Measurements from ENCODE around the gene MITF. TPM values are rescaled to one million over a fixed set of nuclear protein-coding genes. Genes with fewer than 3 reads are reported as not detected.

The MITF gene
- total RNA-seq, 4 donors from 2014 or later = 13.7 to 39.0 (median 27.4) TPM

DNA sequence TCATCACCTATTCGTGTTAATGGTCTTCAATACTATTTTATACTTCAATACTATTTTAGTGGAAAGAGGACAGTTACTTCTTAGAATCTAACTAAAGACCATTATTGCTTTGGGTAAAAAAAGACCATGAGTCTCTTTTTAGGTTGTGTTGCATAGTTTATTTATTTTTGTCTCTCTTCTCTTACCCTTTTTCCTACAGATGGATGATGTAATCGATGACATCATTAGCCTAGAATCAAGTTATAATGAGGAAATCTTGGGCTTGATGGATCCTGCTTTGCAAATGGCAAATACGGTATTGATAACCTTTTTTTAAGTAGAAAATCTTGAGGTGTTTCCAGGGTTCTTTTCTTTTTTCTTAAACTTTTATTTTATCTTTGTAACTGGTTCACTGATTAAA is 201.8 kb downstream of the MITF start:
- TF ChIP-seq, protein P1, sequence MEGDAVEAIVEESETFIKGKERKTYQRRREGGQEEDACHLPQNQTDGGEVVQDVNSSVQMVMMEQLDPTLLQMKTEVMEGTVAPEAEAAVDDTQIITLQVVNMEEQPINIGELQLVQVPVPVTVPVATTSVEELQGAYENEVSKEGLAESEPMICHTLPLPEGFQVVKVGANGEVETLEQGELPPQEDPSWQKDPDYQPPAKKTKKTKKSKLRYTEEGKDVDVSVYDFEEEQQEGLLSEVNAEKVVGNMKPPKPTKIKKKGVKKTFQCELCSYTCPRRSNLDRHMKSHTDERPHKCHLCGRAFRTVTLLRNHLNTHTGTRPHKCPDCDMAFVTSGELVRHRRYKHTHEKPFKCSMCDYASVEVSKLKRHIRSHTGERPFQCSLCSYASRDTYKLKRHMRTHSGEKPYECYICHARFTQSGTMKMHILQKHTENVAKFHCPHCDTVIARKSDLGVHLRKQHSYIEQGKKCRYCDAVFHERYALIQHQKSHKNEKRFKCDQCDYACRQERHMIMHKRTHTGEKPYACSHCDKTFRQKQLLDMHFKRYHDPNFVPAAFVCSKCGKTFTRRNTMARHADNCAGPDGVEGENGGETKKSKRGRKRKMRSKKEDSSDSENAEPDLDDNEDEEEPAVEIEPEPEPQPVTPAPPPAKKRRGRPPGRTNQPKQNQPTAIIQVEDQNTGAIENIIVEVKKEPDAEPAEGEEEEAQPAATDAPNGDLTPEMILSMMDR (IDR thresholded peaks at IDR 0.05) = no peak
- ATAC-seq (ENCODE audit: low FRiP score) (no peak), DNase-seq (ENCODE audit: low spot score) (no peak)

DNA sequence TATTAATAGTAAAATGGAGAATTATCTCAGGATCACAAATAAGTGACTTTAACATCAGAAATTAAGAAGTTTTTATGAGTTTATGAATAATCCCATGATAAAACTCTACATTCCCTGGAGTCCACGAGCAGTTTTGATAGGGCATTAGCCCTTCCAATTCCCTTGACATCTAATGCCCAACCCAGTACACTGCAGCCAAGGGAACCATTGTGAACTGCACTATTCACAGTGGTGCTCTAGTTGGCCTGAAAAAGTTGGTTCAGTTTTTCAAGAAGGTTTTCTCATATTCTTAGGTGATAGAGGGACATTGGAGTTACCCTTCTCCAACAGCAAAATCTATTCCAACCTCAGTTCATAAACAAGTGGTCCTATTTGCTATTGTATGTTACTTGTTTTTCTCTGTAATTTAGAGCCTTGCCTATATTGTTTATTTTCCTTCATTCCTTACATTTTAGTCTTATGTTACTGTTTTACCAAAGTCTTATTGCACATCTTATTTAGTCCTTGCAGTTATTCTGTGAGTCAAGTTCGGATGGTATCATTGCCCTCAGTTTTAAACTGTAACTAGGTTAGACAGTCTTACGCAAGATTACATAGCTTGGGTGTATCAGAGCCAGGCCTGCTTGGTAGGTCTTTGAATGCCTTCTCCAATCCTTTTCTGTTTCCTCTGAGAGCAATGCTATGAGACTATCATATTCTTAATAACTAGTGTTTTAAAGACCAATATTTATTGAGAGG is 202.3 kb downstream of the MITF start:
- TF ChIP-seq, protein P1 (IDR thresholded peaks at IDR 0.05) = no peak
- DNase-seq (ENCODE audit: low spot score) (no peak), ATAC-seq (ENCODE audit: low FRiP score) (no peak)

DNA sequence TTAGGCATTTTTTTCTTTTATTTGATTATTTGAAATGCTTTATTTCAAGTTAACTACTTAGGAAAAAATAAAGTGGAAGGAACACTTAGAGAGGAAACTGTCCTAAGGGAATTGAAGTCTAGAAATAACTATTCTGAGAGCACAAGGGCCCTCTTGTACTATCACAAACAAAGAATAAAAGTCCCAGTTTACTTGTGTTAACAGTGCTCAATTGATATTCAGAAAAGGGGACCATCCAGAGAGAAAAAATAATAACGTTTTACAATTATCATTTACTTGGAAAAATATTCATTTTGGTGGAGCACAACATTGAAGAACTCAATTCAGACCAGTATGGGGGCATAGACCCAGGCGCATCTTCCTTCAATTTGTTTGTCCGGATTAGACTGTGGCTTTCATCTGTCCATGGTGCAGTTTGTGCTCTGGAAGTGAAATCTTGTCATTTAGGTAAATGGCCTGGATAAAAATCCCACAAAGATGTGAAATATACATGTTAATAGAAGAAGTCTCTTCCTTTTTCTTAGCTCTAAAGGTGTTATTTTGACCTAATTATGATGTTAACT is 205.7 kb downstream of the MITF start:
- TF ChIP-seq, protein P1 (IDR thresholded peaks at IDR 0.05) = no peak
- DNase-seq (ENCODE audit: low spot score) (no peak), ATAC-seq (ENCODE audit: low FRiP score) (no peak)

DNA sequence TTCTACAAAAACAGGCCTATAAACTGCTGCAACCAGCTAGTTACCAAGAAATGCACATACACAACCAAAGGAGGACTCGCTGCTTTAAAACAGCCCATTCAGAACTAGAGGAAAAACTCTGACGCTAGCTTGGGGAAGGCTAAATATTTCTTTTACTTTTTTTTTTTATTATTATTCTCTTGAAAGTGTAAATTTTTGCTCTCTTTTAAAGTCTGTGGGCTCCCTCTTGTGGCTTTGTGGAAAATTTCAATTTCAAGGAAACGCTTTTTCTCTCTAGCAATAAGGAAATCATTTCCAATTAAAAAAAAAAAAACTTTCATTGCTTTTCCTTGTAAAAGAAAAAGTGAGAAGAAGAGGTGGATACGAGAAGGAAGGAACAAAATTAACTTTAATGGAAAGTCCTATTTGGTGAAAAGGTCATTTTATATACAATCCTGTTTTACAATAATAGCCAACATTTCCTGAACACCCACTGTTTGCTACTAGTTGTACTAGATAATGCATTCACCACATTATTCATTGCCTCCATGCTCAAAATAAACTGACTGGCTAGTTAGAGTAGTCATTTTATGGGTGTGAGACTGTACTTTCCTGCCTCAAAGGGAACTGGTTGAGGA is 209.1 kb downstream of the MITF start:
- TF ChIP-seq, protein P1 (IDR thresholded peaks at IDR 0.05) = no peak
- ATAC-seq (ENCODE audit: low FRiP score) (no peak), DNase-seq (ENCODE audit: low spot score) (no peak)

DNA sequence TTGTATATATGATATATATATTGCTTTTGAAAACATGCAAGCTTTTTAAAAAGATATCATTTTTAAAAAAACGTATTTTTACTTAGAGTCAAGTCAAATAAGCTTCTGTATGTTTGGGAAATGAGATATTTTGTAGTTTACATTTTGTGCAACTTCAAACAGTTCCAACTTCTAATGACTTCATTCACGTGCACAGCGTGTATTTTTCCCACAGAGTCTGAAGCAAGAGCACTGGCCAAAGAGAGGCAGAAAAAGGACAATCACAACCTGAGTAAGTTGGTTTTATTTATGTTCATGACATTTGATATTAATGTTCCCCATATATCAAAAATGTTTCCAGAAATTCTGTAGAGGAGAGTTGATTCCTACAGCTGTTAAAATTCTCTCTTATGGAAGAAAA is 212.4 kb downstream of the MITF start:
- TF ChIP-seq, protein P1 (IDR thresholded peaks at IDR 0.05) = no peak
- DNase-seq (ENCODE audit: low spot score) = no peak
- ATAC-seq (ENCODE audit: low FRiP score) = no peak

DNA sequence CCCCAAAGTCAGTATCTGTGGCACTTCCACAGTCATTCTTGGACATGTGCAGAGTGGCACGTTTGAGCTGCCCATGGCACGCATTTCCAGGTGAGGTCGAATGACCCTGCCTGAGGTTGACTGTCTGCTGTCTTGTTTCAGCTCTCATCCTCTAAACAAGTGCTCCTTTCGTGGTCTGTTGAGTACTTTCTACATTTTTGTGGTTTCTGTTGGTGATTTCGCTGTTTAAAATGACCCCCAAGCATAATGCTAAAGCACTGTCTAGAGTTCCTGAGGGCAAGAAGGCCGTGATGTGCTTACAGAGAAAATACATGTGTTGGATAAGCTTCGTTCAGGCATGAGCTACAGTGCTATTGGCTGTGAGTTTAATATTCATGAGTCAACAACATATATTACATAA is 220.3 kb downstream of the MITF start:
- DNase-seq (ENCODE audit: low spot score) (no peak), ATAC-seq (ENCODE audit: low FRiP score) (no peak)
- TF ChIP-seq, protein P1 (IDR thresholded peaks at IDR 0.05) = no peak

Measured in omental fat pad (tissue), 4 donors.